NT2/D1 (cell line): ENCODE data around the gene GAS7.

Experiments
- DNase-seq: peaks from one replicate; pipeline ENCODE4 v3.0.0-alpha.2; 2011; ENCODE audit warnings: low read depth, low spot score
- H3K27me3 ChIP-seq: 2 replicates; pipeline ENCODE4 v1.6.0; 2011; ENCODE audit warnings: mild to moderate bottlenecking; ENCODE audit not compliant: insufficient read length, insufficient read depth
- H3K36me3 ChIP-seq: 2 replicates; pipeline ENCODE4 v1.6.1; 2011; ENCODE audit warnings: mild to moderate bottlenecking, low read length, mixed read lengths; ENCODE audit not compliant: insufficient read depth, insufficient read length
- H3K4me1 ChIP-seq: 2 replicates; pipeline ENCODE4 v1.5.1; 2011; ENCODE audit not compliant: insufficient read depth, insufficient read length
- H3K4me3 ChIP-seq: 2 replicates; pipeline ENCODE4 v1.5.1; 2011; ENCODE audit warnings: low read depth; ENCODE audit not compliant: insufficient read length
- H3K9ac ChIP-seq: 2 replicates; pipeline ENCODE4 v1.6.0; 2011; ENCODE audit warnings: low read depth; ENCODE audit not compliant: insufficient read length
- H3K9me3 ChIP-seq: 2 replicates; pipeline ENCODE4 v1.5.1; 2011; ENCODE audit warnings: mild to moderate bottlenecking, low read length; ENCODE audit not compliant: insufficient read depth
- SUZ12 ChIP-seq: IDR thresholded peaks from 2 replicates; pipeline ENCODE4 v1.6.1; 2011; ENCODE audit not compliant: insufficient read length, insufficient read depth; ENCODE audit errors: extremely low read depth
- YY1 ChIP-seq: IDR thresholded peaks from 2 replicates; pipeline ENCODE4 v1.6.1; 2011; ENCODE audit not compliant: insufficient read length, insufficient read depth
- ZNF274 ChIP-seq: IDR thresholded peaks from 2 replicates; pipeline ENCODE4 v1.6.1; 2011; ENCODE audit warnings: mild to moderate bottlenecking, low read depth, low read length

The GAS7 gene

DNA sequence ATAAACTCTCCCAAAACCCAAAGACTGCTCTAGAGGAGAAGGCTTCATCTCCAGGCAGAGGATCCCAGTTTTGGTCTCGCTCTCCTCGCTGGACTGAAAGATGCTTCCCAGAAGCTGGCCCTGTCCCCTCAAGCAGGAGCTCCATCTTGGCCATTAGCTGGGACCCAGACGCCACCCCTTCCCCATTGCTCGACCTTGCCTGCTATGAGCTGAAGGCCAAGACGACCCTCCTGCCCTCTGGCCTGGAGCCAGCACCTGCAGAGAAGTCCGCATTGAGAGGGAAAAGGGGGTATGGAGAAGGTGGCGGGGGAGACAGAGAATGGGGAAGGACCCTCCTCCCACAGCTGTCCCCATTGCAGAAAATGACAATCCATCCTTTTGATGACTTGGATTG lies 289.8 kb downstream of the GAS7 start:
- Histone ChIP-seq H3K9me3 (no peaks in the 10 kb centered on the region), H3K4me3 (no peak overlapping the region), H3K36me3 (peaks cover 2% of the 10 kb centered on the region), H3K4me1 (peaks cover 7% of the 10 kb centered on the region), H3K9ac (no peak overlapping the region), H3K27me3 (no peaks in the 10 kb centered on the region)
- TF ChIP-seq ZNF274 (no peak), YY1 (no peak), SUZ12 (no peak)
- DNase-seq = no peak

GRCh38 chr17:9907883-9908648 lies 290.3 kb downstream of the GAS7 start:
- Histone ChIP-seq H3K9me3 (no peaks in the 10 kb centered on the region), H3K9ac (no peak overlapping the region), H3K27me3 (no peaks in the 10 kb centered on the region), H3K4me1 (peaks cover 7% of the 10 kb centered on the region), H3K4me3 (no peak overlapping the region), H3K36me3 (peaks cover under 1% of the 10 kb centered on the region)
- TF ChIP-seq ZNF274 (no peak), YY1 (no peak), SUZ12 (no peak)
- peak; percentile 18 for DNase-seq

- Histone ChIP-seq H3K4me3 (no peak overlapping the region), H3K9ac (no peak overlapping the region)
These were observed 291.3 kb downstream of the GAS7 start for GRCh38 chr17:9907131-9907530.

DNA sequence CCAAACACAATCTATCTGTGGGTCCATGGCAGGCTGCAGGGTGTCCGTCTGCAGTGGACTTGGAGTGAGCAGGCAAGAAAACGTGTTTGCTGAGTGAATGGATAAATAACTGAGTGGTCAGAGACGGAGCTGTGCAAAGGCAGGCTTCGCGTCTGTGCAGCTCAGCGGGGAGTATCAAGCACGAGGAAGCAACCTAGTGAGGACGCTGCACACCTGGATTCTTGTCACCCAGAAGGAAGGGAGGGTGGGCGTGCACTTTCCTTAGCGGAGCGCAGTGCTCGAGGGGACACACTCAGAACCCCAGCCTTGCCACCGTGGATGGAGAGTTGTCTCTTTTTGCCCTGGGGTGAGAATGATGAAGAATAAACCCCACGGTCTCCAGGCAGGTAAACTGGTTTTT lies 291.8 kb downstream of the GAS7 start:
- H3K9me3 ChIP-seq = no peaks in the 10 kb centered on the region
- H3K36me3 ChIP-seq = no peaks in the 10 kb centered on the region
- TF ChIP-seq ZNF274 (no peak), YY1 (no peak), SUZ12 (no peak)
- no peak for DNase-seq
- H3K4me3 ChIP-seq = no peak overlapping the region
- H3K9ac ChIP-seq = no peak overlapping the region
- no peaks in the 10 kb centered on the region for H3K27me3 ChIP-seq
- H3K4me1 ChIP-seq = peaks cover 5% of the 10 kb centered on the region

More at GRCh38 chr17:9907131-9907530, 291.3 kb downstream of the GAS7 start:
- H3K36me3 ChIP-seq = no peaks in the 10 kb centered on the region
- no peaks in the 10 kb centered on the region for H3K27me3 ChIP-seq
- no peak for DNase-seq
- H3K9me3 ChIP-seq = no peaks in the 10 kb centered on the region
- peaks cover 7% of the 10 kb centered on the region for H3K4me1 ChIP-seq
- TF ChIP-seq SUZ12 (no peak), ZNF274 (no peak), YY1 (no peak)

DNA sequence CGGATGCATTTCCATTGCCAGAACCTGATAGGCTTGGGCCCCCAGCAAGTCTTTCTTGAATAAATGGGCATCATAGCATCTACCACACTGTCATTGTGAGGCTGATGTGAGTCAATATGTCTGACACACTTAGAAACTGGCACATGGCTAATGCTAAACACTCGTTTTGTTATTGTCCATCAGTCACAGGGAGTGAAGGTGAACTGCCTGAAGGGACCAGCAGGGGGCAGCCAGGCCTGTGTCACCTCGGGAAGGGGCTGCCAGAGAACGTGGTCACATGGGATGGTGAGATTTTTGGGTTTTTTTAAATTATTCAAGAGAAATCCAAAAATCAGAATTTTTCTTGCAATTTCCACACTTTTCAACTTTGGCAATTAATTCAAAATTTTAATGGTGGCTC lies 292.5 kb downstream of the GAS7 start:
- no peak for TF ChIP-seq ZNF274
- TF ChIP-seq SUZ12 = no peak
- no peak for TF ChIP-seq YY1
- Histone ChIP-seq H3K4me3 (no peak overlapping the region), H3K36me3 (no peaks in the 10 kb centered on the region), H3K4me1 (peaks cover 4% of the 10 kb centered on the region), H3K9me3 (no peaks in the 10 kb centered on the region), H3K27me3 (no peaks in the 10 kb centered on the region), H3K9ac (no peak overlapping the region)
- peak; percentile 42 for DNase-seq

DNA sequence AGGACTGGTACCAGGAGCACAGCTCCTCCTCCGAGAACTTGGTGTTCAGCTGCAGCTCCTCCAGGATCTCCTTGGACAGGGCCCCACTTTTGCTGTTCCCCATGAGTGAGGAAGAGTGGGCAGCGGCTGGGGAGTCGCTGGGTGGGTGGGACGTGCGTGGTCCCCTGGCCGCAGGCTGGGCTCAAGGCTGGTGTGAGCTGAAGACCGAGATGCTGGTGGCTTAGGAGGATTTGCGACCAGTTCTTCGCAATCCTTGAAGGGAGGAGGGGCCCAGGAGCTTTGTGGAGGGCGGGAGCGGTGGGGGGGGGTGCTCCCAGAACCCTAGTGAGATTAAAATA lies 293.4 kb downstream of the GAS7 start, which contains the start of gene RCVRN:
Gene RCVRN, minus strand, starts transcription at position 194 of the 338 bp plus-strand sequence. Its CDS starts 91 bp downstream, at position 103.
- Histone ChIP-seq H3K36me3 (no peaks in the 10 kb centered on the region), H3K27me3 (no peaks in the 10 kb centered on the region), H3K9ac (no peak within 1 kb of the TSS), H3K9me3 (no peaks in the 10 kb centered on the region), H3K4me3 (no peak within 1 kb of the TSS), H3K4me1 (peaks cover 4% of the 10 kb centered on the region)
- TF ChIP-seq ZNF274 (no peak), SUZ12 (no peak), YY1 (no peak)
- DNase-seq = no peak

GRCh38 chr17:9904277-9905077 lies 293.9 kb downstream of the GAS7 start:
- Histone ChIP-seq H3K9ac (no peak overlapping the region), H3K27me3 (no peaks in the 10 kb centered on the region), H3K36me3 (no peaks in the 10 kb centered on the region), H3K9me3 (no peaks in the 10 kb centered on the region), H3K4me1 (peaks cover 4% of the 10 kb centered on the region), H3K4me3 (no peak overlapping the region)
- TF ChIP-seq SUZ12 (no peak), ZNF274 (no peak), YY1 (no peak)
- DNase-seq = no peak
